HCT116 (cell line): ENCODE results near the gene MAGI3.

ENCODE experiments used
- CEBPB ChIP-seq: IDR thresholded peaks from 2 replicates; pipeline ENCODE4 v1.6.1; 2012; ENCODE audit warnings: low read depth
- EZH2 ChIP-seq: fragments of 200-600 bp; sonication (generic); IDR thresholded peaks from 2 replicates; pipeline ENCODE4 v1.6.1; 2017; ENCODE audit warnings: antibody characterized with exemption, mixed run types
- FOSL1 ChIP-seq: IDR thresholded peaks from 2 replicates; pipeline ENCODE4 v1.6.1; 2012; ENCODE audit warnings: low read depth
- JUND ChIP-seq: IDR thresholded peaks from 2 replicates; pipeline ENCODE4 v1.6.1; 2012
- POLR2A ChIP-seq: IDR thresholded peaks from 2 replicates; pipeline ENCODE4 v1.7.0; 2011; ENCODE audit warnings: borderline replicate concordance; ENCODE audit not compliant: insufficient read depth, insufficient read length; ENCODE audit errors: extremely low read depth
- POLR2AphosphoS5 ChIP-seq: IDR thresholded peaks from 2 replicates; pipeline ENCODE4 v1.6.1; 2011; ENCODE audit warnings: mild to moderate bottlenecking, low read depth, low read length, moderate library complexity
- SIN3A ChIP-seq: IDR thresholded peaks from 2 replicates; pipeline ENCODE4 v1.6.1; 2012; ENCODE audit warnings: low read depth
- SP1 ChIP-seq: IDR thresholded peaks from 2 replicates; pipeline ENCODE4 v1.6.1; 2012; ENCODE audit warnings: low read depth
- YY1 ChIP-seq: IDR thresholded peaks from 2 replicates; pipeline ENCODE4 v1.6.1; 2011; ENCODE audit warnings: low read length, low read depth, moderate library complexity, mild to moderate bottlenecking; ENCODE audit not compliant: insufficient replicate concordance; ENCODE audit errors: extremely low read depth
- ZNF274 ChIP-seq: fragments of 200-500 bp; sonication (Bioruptor generic); IDR thresholded peaks from 2 replicates; pipeline ENCODE4 v1.6.1; 2014; ENCODE audit warnings: mild to moderate bottlenecking, low read depth, low read length, inconsistent platforms
- TF ChIP-seq, protein P1 (sequence below): IDR thresholded peaks from 2 replicates; pipeline ENCODE4 v1.6.1; 2012
- TF ChIP-seq, protein P2 (sequence below), 3 experiments: fragments of 200-600 bp in 1 of 3; sonication (generic) in 1 of 3; IDR thresholded peaks in 2 of 3; conservative IDR thresholded peaks in 1 of 3; 2 replicates each; pipeline ENCODE4 v1.5.1; 2012 to 2017; ENCODE audit warnings: low read depth in 2 of 3, low read length in 2 of 3, antibody characterized with exemption in 1 of 3, borderline replicate concordance in 1 of 3, control low read depth in 1 of 3, mild to moderate bottlenecking in 1 of 3, mixed read lengths in 1 of 3, mixed run types in 1 of 3, moderate library complexity in 1 of 3; ENCODE audit not compliant: insufficient read depth in 1 of 3
- TF ChIP-seq, protein P3 (sequence below): IDR thresholded peaks from 2 replicates; pipeline ENCODE4 v1.6.1; 2012
- TF ChIP-seq, protein P4 (sequence below): IDR thresholded peaks from 2 replicates; pipeline ENCODE4 v1.6.1; 2011; ENCODE audit warnings: mild to moderate bottlenecking, low read length, moderate library complexity; ENCODE audit not compliant: insufficient replicate concordance; ENCODE audit errors: extremely low read depth

DNA sequence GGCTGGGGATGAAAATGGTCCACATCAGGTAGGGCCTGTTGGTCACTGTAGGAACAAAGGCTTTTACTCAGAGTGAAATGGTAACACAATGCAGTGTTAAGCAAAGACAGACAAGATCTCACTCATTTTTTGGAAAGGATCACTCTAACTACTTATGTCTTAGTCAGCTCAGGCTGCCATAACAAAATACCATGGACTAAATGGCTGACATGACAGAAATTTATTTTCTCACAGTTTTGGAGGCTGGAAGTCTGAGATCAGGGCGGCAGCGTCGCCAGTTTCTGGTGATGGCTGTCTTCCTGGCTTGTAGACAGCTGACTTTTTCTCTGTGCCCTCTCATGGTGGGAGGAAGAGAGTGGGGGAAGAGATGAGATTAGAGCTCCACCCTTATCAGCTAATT is 10.2 kb upstream of the MAGI3 start:
- TF ChIP-seq, protein P1, sequence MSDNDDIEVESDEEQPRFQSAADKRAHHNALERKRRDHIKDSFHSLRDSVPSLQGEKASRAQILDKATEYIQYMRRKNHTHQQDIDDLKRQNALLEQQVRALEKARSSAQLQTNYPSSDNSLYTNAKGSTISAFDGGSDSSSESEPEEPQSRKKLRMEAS, result no peak
- TF ChIP-seq JUND, result no peak
- TF ChIP-seq, protein P2, sequence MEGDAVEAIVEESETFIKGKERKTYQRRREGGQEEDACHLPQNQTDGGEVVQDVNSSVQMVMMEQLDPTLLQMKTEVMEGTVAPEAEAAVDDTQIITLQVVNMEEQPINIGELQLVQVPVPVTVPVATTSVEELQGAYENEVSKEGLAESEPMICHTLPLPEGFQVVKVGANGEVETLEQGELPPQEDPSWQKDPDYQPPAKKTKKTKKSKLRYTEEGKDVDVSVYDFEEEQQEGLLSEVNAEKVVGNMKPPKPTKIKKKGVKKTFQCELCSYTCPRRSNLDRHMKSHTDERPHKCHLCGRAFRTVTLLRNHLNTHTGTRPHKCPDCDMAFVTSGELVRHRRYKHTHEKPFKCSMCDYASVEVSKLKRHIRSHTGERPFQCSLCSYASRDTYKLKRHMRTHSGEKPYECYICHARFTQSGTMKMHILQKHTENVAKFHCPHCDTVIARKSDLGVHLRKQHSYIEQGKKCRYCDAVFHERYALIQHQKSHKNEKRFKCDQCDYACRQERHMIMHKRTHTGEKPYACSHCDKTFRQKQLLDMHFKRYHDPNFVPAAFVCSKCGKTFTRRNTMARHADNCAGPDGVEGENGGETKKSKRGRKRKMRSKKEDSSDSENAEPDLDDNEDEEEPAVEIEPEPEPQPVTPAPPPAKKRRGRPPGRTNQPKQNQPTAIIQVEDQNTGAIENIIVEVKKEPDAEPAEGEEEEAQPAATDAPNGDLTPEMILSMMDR (IDR thresholded peaks at IDR 0.05 in 2 of 3, conservative IDR thresholded peaks at IDR 0.05 in 1 of 3; ENCODE audit: borderline replicate concordance in 1 of 3, insufficient read depth in 1 of 3, low read depth in 2 of 3, low read length in 2 of 3), result no peak
- TF ChIP-seq YY1, result no peak
- TF ChIP-seq POLR2AphosphoS5, result no peak
- no peak for TF ChIP-seq EZH2
- TF ChIP-seq POLR2A, result no peak
- no peak for TF ChIP-seq SP1
- no peak for TF ChIP-seq SIN3A
- TF ChIP-seq CEBPB, result no peak
- TF ChIP-seq, protein P3, sequence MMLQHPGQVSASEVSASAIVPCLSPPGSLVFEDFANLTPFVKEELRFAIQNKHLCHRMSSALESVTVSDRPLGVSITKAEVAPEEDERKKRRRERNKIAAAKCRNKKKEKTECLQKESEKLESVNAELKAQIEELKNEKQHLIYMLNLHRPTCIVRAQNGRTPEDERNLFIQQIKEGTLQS, result no peak
- TF ChIP-seq ZNF274, result no peak
- TF ChIP-seq FOSL1, result no peak
- TF ChIP-seq, protein P4, sequence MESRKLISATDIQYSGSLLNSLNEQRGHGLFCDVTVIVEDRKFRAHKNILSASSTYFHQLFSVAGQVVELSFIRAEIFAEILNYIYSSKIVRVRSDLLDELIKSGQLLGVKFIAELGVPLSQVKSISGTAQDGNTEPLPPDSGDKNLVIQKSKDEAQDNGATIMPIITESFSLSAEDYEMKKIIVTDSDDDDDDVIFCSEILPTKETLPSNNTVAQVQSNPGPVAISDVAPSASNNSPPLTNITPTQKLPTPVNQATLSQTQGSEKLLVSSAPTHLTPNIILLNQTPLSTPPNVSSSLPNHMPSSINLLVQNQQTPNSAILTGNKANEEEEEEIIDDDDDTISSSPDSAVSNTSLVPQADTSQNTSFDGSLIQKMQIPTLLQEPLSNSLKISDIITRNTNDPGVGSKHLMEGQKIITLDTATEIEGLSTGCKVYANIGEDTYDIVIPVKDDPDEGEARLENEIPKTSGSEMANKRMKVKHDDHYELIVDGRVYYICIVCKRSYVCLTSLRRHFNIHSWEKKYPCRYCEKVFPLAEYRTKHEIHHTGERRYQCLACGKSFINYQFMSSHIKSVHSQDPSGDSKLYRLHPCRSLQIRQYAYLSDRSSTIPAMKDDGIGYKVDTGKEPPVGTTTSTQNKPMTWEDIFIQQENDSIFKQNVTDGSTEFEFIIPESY, result no peak
